ENCODE results near the gene ROBO2.

The ROBO2 gene

GRCh38 chr3:77601823-77602415 lies 562.0 kb downstream of the ROBO2 start:
- no peak for DNase-seq

- no peak for DNase-seq
Measured at GRCh38 chr3:77602722-77603121, 562.8 kb downstream of the ROBO2 start.

GRCh38 chr3:77605308-77605707 lies 565.4 kb downstream of the ROBO2 start:
- no peak for DNase-seq

GRCh38 chr3:77605865-77606264 lies 566.0 kb downstream of the ROBO2 start:
- no peak for DNase-seq

GRCh38 chr3:77606372-77606771 lies 566.5 kb downstream of the ROBO2 start:
- no peak for DNase-seq

GRCh38 chr3:77618686-77619085 lies 578.8 kb downstream of the ROBO2 start:
- no peak for DNase-seq

- no peak for DNase-seq
Measured at GRCh38 chr3:77620009-77620408, 580.1 kb downstream of the ROBO2 start.

GRCh38 chr3:77623500-77623899 lies 583.6 kb downstream of the ROBO2 start:
- no peak for DNase-seq

- no peak for DNase-seq
Measured at GRCh38 chr3:77626157-77626556, 586.3 kb downstream of the ROBO2 start.

GRCh38 chr3:77648214-77648613 lies 608.3 kb downstream of the ROBO2 start:
- no peak for DNase-seq

- DNase-seq: no peak
Measured at GRCh38 chr3:77648664-77649063, 608.8 kb downstream of the ROBO2 start.

- no peak for DNase-seq
Measured at GRCh38 chr3:77652624-77653023, 612.7 kb downstream of the ROBO2 start.

GRCh38 chr3:77655396-77655795 lies 615.5 kb downstream of the ROBO2 start:
- no peak for DNase-seq

GRCh38 chr3:77660718-77661117 lies 620.8 kb downstream of the ROBO2 start:
- DNase-seq: no peak

GRCh38 chr3:77667901-77668300 lies 628.0 kb downstream of the ROBO2 start:
- no peak for DNase-seq

GRCh38 chr3:77668376-77668775 lies 628.5 kb downstream of the ROBO2 start:
- DNase-seq: no peak

- no peak for DNase-seq
Measured at GRCh38 chr3:77672016-77672415, 632.1 kb downstream of the ROBO2 start.

- DNase-seq: no peak
Measured at GRCh38 chr3:77682162-77682561, 642.3 kb downstream of the ROBO2 start.

- DNase-seq: no peak
Measured at GRCh38 chr3:77684115-77684514, 644.2 kb downstream of the ROBO2 start.

- no peak for DNase-seq
Measured at GRCh38 chr3:77685713-77686112, 645.8 kb downstream of the ROBO2 start.

GRCh38 chr3:77686560-77686959 lies 646.7 kb downstream of the ROBO2 start:
- no peak for DNase-seq

GRCh38 chr3:77687545-77687944 lies 647.6 kb downstream of the ROBO2 start:
- no peak for DNase-seq

- no peak for DNase-seq
Measured at GRCh38 chr3:77690284-77690845, 650.5 kb downstream of the ROBO2 start.

GRCh38 chr3:77693147-77693546 lies 653.2 kb downstream of the ROBO2 start:
- no peak for DNase-seq

GRCh38 chr3:77699125-77699691 lies 659.3 kb downstream of the ROBO2 start:
- no peak for DNase-seq

All from activated naive CD4-positive, alpha-beta T cell (primary cell).